GM23338 (cell line): Measurements from ENCODE around the gene DUSP19.

Experiments
- CREB1 ChIP-seq: fragments of 250-450 bp; sonication (Bioruptor Pico); IDR thresholded peaks from 2 replicates; pipeline ENCODE4 v1.5.0; 2020; ENCODE audit warnings: low read depth, mild to moderate bottlenecking, moderate library complexity
- EZH2 ChIP-seq: fragments of 200-600 bp; sonication (generic); IDR thresholded peaks from one replicate; pipeline ENCODE4 v1.8.0; 2017; ENCODE audit warnings: antibody characterized with exemption, mild to moderate bottlenecking, low read depth; ENCODE audit not compliant: unreplicated experiment
- EZH2phosphoT487 ChIP-seq: fragments of 200-600 bp; sonication (generic); IDR thresholded peaks from one replicate; pipeline ENCODE4 v1.8.1; 2018; ENCODE audit warnings: antibody characterized with exemption; ENCODE audit not compliant: unreplicated experiment
- JUNB ChIP-seq: IDR thresholded peaks from one replicate; pipeline ENCODE4 v1.6.1; 2016; ENCODE audit warnings: antibody characterized with exemption; ENCODE audit not compliant: unreplicated experiment
- NANOG ChIP-seq: IDR thresholded peaks from 2 replicates; pipeline ENCODE4 v1.6.1; 2016; ENCODE audit warnings: antibody characterized with exemption, borderline replicate concordance
- POLR2AphosphoS5 ChIP-seq: IDR thresholded peaks from 2 replicates; pipeline ENCODE4 v1.6.1; 2016; ENCODE audit warnings: antibody characterized with exemption, low read depth
- STAT1 ChIP-seq: IDR thresholded peaks from one replicate; pipeline ENCODE4 v1.6.1; 2016; ENCODE audit warnings: antibody characterized with exemption; ENCODE audit not compliant: unreplicated experiment
- ZNF331 ChIP-seq: fragments of 250-450 bp; sonication (Bioruptor Pico); IDR thresholded peaks from 2 replicates; pipeline ENCODE4 v1.5.0; 2020; ENCODE audit warnings: low read depth, mild to moderate bottlenecking, moderate library complexity
- TF ChIP-seq, protein P1 (sequence below), 2 experiments: fragments of 200-600 bp in 1 of 2; sonication (generic) in 1 of 2; conservative IDR thresholded peaks; 2 replicates each; pipeline versions ENCODE4 v1.5.1 to v1.6.1; 2016 to 2017; ENCODE audit warnings: antibody characterized with exemption in 2 of 2, low read depth in 2 of 2, mild to moderate bottlenecking in 2 of 2, moderate library complexity in 1 of 2
- TF ChIP-seq, protein P2 (sequence below): IDR thresholded peaks from one replicate; pipeline ENCODE4 v1.6.1; 2018; ENCODE audit warnings: antibody characterized with exemption; ENCODE audit not compliant: unreplicated experiment
- TF ChIP-seq, protein P3 (sequence below): fragments of 250-450 bp; sonication (Bioruptor Pico); IDR thresholded peaks from 2 replicates; pipeline ENCODE4 v1.5.0; 2020; ENCODE audit warnings: mild to moderate bottlenecking, moderate library complexity

GRCh38 chr2:183093857-183094657, 15.5 kb downstream of the DUSP19 start:
- no peak for TF ChIP-seq POLR2AphosphoS5
- TF ChIP-seq, protein P1, sequence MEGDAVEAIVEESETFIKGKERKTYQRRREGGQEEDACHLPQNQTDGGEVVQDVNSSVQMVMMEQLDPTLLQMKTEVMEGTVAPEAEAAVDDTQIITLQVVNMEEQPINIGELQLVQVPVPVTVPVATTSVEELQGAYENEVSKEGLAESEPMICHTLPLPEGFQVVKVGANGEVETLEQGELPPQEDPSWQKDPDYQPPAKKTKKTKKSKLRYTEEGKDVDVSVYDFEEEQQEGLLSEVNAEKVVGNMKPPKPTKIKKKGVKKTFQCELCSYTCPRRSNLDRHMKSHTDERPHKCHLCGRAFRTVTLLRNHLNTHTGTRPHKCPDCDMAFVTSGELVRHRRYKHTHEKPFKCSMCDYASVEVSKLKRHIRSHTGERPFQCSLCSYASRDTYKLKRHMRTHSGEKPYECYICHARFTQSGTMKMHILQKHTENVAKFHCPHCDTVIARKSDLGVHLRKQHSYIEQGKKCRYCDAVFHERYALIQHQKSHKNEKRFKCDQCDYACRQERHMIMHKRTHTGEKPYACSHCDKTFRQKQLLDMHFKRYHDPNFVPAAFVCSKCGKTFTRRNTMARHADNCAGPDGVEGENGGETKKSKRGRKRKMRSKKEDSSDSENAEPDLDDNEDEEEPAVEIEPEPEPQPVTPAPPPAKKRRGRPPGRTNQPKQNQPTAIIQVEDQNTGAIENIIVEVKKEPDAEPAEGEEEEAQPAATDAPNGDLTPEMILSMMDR (conservative IDR thresholded peaks at IDR 0.05; ENCODE audit: low read depth in 2 of 2), result no peak; a peak in 2 of 4 replicates
- TF ChIP-seq EZH2, result no peak
- TF ChIP-seq, protein P2, sequence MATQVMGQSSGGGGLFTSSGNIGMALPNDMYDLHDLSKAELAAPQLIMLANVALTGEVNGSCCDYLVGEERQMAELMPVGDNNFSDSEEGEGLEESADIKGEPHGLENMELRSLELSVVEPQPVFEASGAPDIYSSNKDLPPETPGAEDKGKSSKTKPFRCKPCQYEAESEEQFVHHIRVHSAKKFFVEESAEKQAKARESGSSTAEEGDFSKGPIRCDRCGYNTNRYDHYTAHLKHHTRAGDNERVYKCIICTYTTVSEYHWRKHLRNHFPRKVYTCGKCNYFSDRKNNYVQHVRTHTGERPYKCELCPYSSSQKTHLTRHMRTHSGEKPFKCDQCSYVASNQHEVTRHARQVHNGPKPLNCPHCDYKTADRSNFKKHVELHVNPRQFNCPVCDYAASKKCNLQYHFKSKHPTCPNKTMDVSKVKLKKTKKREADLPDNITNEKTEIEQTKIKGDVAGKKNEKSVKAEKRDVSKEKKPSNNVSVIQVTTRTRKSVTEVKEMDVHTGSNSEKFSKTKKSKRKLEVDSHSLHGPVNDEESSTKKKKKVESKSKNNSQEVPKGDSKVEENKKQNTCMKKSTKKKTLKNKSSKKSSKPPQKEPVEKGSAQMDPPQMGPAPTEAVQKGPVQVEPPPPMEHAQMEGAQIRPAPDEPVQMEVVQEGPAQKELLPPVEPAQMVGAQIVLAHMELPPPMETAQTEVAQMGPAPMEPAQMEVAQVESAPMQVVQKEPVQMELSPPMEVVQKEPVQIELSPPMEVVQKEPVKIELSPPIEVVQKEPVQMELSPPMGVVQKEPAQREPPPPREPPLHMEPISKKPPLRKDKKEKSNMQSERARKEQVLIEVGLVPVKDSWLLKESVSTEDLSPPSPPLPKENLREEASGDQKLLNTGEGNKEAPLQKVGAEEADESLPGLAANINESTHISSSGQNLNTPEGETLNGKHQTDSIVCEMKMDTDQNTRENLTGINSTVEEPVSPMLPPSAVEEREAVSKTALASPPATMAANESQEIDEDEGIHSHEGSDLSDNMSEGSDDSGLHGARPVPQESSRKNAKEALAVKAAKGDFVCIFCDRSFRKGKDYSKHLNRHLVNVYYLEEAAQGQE, result no peak
- TF ChIP-seq EZH2phosphoT487, result no peak
- TF ChIP-seq CREB1 (CRISPR knock-in tag), result no peak
- TF ChIP-seq, protein P3, sequence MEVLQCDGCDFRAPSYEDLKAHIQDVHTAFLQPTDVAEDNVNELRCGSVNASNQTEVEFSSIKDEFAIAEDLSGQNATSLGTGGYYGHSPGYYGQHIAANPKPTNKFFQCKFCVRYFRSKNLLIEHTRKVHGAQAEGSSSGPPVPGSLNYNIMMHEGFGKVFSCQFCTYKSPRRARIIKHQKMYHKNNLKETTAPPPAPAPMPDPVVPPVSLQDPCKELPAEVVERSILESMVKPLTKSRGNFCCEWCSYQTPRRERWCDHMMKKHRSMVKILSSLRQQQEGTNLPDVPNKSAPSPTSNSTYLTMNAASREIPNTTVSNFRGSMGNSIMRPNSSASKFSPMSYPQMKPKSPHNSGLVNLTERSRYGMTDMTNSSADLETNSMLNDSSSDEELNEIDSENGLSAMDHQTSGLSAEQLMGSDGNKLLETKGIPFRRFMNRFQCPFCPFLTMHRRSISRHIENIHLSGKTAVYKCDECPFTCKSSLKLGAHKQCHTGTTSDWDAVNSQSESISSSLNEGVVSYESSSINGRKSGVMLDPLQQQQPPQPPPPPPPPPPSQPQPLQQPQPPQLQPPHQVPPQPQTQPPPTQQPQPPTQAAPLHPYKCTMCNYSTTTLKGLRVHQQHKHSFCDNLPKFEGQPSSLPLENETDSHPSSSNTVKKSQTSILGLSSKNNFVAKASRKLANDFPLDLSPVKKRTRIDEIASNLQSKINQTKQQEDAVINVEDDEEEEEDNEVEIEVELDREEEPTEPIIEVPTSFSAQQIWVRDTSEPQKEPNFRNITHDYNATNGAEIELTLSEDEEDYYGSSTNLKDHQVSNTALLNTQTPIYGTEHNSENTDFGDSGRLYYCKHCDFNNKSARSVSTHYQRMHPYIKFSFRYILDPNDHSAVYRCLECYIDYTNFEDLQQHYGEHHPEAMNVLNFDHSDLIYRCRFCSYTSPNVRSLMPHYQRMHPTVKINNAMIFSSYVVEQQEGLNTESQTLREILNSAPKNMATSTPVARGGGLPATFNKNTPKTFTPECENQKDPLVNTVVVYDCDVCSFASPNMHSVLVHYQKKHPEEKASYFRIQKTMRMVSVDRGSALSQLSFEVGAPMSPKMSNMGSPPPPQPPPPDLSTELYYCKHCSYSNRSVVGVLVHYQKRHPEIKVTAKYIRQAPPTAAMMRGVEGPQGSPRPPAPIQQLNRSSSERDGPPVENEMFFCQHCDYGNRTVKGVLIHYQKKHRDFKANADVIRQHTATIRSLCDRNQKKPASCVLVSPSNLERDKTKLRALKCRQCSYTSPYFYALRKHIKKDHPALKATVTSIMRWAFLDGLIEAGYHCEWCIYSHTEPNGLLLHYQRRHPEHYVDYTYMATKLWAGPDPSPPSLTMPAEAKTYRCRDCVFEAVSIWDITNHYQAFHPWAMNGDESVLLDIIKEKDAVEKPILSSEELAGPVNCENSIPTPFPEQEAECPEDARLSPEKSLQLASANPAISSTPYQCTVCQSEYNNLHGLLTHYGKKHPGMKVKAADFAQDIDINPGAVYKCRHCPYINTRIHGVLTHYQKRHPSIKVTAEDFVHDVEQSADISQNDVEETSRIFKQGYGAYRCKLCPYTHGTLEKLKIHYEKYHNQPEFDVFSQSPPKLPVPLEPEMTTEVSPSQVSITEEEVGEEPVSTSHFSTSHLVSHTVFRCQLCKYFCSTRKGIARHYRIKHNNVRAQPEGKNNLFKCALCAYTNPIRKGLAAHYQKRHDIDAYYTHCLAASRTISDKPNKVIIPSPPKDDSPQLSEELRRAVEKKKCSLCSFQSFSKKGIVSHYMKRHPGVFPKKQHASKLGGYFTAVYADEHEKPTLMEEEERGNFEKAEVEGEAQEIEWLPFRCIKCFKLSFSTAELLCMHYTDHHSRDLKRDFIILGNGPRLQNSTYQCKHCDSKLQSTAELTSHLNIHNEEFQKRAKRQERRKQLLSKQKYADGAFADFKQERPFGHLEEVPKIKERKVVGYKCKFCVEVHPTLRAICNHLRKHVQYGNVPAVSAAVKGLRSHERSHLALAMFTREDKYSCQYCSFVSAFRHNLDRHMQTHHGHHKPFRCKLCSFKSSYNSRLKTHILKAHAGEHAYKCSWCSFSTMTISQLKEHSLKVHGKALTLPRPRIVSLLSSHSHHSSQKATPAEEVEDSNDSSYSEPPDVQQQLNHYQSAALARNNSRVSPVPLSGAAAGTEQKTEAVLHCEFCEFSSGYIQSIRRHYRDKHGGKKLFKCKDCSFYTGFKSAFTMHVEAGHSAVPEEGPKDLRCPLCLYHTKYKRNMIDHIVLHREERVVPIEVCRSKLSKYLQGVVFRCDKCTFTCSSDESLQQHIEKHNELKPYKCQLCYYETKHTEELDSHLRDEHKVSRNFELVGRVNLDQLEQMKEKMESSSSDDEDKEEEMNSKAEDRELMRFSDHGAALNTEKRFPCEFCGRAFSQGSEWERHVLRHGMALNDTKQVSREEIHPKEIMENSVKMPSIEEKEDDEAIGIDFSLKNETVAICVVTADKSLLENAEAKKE (CRISPR knock-in tag), result no peak
- no peak for TF ChIP-seq JUNB
- TF ChIP-seq NANOG, result no peak
- no peak for TF ChIP-seq STAT1
- TF ChIP-seq ZNF331, result no peak
